GM21737 (cell line): ENCODE results near the gene IGFBP3.
"Not testable (repeated sequence)": the region's sequence is repeated elsewhere in the genome, so short reads cannot be mapped to it uniquely, and the experiment has no call there.

Experiments used
- ATAC-seq: cut with Tn5 transposase; IDR thresholded peaks from one replicate; pipeline ENCODE4 v1.9.1; 2021; ENCODE audit warnings: mild to moderate bottlenecking, moderate library complexity; ENCODE audit not compliant: unreplicated experiment

The IGFBP3 gene

DNA sequence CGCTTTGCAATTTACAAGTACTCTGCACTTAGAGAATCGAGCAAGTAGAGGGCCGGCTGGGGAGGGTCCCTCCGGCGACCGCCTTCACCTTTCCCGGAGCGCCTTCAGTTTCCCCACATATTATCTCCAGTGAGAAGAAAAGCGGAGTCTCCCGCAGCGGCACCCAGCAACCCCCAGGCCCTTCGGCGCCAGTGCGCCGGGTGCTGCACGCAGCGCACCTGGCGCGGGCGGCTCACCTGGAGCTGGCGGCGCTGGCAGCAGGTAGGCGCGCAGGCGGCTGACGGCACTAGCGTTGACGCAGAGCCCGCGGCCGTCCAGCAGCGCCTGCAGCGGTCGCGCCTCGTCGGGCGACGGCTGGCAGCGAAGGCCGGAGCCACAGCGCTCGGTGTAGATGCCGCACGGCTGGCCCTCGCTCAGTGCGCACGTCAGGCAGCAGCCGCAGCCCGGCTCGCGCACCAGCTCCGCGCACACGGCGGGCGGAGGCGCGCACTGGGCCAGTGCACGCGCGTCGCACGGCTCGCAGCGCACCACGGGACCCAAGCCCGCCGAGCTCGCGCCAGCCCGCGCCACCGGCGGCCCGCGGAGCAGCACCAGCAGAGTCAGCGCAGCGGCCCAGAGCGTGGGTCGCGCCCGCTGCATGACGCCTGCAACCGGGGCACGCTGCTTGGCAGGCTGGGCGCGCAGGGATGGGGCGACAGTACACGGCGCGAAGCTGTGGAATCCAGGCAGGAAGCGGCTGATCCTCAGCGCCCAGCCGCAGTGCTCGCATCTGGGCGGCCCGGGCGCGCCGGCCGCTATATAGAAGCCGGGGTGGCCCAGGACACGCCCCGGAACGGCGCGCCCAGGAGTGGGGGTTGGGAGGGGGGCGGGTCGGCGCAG is at the start of gene IGFBP3:
IGFBP3 (minus strand) TSS at position 771 of the 879 bp plus-strand sequence; CDS start at position 639, 132 bp downstream.
- no peak for ATAC-seq

- ATAC-seq = no peak
Observed at GRCh38 chr7:45970454-45970853, 49.4 kb upstream of the IGFBP3 start.

GRCh38 chr7:45969940-45970339 is 48.9 kb upstream of the IGFBP3 start:
- ATAC-seq = no peak

GRCh38 chr7:45968856-45969541 is 47.9 kb upstream of the IGFBP3 start:
- no peak for ATAC-seq

DNA sequence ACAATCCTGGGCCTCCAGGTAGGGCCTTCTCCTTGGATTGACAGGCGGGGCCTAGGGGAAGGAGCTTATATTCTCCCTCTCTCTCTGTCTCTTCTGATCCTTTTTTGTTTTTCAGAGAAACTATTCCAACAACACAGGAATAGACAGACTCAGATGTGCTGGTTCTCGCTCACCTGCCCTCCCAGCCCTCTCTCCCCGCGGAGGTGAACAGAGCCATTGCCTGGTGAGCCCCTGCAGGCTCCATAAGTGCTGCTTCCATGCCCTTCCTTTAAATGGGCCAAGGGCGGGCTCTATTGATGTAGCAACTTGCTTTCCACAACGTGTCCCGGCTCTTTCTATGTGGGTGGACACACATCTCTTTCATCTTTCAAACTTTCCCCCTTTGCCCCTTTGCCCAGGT is 47.2 kb upstream of the IGFBP3 start:
- ATAC-seq = no peak

- no peak for ATAC-seq
Observed at GRCh38 chr7:45967591-45968157, 46.6 kb upstream of the IGFBP3 start.

DNA sequence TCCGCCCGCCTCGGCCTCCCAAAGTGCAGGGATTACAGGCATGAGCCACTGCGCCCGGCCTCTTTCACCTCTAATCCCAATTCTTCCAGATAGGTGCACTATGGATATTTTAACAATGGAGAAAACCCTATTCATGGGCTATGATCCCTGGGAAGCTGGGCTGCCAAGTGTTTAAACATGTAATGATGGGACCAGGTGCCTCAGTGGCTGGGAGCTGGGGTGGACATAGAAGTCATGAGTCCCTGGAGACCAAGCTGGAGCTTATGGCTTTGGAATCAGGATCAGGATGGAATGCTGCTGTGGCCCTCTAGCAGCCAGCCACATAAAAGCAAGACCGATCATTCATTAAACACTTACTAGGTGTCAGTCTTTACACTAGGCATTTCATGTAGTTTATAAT is 41.8 kb upstream of the IGFBP3 start:
- no peak for ATAC-seq

DNA sequence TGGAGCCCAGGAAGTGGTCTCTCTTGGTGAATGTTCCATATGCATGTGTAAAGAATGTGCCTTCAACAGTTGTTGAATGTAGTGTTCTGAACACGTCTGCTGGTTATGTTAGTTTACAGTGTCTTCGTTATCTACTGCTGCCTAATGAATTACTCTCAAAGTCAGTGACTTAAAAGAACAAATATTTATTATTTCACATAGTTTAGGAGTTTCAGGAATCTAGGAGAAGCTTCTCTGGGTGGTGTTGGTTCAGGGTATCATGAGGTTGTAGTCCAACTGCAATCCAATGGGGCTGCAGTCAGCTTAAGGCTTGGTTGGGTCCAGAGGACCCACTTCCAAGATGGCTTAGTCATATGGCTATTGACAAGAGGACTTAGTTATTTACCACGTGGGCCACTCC is 36.6 kb upstream of the IGFBP3 start:
- no peak for ATAC-seq

GRCh38 chr7:45955286-45955685 is 34.2 kb upstream of the IGFBP3 start:
- ATAC-seq = no peak

DNA sequence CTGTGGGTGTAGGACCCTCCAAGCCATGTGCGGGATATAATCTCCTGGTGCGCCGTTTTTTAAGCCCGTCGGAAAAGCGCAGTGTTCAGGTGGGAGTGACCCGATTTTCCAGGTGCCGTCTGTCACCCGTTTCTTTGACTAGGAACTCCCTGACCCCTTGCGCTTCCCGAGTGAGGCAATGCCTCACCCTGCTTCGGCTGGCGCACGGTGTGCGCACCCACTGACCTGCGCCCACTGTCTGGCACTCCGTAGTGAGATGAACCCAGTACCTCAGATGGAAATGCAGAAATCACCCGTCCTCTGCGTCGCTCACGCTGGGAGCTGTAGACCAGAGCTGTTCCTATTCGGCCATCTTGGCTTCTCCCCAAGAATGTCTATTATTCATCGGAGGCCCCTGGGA is 32.0 kb upstream of the IGFBP3 start:
- ATAC-seq = not testable (repeated sequence)

DNA sequence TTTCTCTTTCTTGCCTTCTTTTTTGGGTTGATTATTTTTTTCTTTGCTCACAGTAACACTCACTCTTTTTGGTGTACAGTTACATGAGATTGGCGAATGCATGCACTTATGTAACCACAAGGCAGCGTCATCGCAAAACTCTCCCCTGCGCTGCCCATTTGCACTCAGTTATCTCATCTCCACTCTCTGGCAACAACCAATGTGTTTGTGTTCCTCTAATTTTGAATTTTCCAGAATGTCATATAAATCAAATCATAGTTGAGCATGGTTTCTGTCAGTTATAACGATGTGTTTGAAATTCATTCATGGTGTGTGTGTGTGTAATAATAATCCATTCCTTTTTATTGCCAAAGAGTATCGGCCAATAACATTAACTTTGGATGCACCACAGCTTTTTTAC is 23.0 kb upstream of the IGFBP3 start:
- ATAC-seq = no peak

DNA sequence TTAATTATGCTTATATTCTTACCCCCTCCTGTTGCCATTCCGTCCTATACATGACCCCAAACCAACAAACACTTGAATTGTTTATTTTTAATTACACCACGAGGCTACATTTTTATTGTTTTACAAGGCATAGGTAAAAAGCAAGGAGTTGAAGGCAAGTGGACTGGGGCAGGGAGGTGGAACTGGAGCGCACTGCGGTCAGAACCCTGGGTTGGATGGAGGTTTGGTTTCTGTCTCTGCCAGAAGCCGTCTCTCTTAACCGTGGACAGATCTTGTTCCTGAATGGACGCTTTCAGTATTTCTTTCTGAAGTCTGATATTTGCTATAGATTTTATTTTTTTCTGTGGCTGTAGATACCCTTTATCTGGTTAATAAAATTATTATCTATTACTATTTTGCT is 19.9 kb upstream of the IGFBP3 start:
- no peak for ATAC-seq

DNA sequence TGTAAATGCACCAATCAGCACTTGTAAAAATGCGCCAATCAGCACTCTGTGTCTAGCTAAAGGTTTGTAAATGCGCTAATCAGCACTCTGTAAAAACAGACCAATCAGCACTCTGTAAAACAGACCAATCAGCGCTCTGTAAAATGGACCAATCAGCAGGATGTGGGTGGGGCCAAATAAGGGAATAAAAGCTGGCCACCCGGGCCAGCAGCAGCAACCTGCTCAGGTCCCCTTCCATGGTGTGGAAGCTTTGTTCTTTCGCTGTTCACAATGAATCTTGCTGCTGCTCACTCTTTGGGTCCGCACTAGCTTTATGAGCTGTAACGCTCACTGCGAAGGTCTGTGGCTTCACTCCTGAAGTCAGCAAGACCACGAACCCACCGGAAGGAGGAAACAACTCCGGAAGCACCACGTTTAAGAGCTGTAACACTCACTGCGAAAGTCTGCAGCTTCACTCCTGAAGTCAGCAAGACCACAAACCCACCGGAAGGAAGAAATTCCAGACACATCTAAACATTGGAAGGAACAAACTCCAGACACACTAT is 19.2 kb upstream of the IGFBP3 start:
- not testable (repeated sequence) for ATAC-seq

DNA sequence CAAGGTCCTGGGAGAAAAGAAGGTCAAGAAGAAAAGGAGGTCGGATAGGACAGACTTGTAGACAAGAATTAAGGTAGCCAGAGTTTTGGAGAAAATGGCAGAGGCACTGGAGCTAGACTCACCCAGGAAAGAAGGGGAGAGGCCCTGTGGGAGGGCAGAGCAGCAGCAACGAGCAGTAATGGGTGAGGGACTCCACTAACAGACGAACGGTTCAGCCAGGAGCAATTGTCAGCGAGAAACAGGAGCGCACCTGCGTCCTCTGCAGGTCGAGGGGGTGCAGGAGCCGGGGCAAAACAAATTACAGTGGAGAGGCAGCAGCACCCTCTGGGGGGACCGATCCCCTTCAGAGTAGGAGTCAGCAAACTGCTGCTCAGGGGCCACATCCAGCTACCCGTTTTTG is 18.5 kb upstream of the IGFBP3 start:
- no peak for ATAC-seq

DNA sequence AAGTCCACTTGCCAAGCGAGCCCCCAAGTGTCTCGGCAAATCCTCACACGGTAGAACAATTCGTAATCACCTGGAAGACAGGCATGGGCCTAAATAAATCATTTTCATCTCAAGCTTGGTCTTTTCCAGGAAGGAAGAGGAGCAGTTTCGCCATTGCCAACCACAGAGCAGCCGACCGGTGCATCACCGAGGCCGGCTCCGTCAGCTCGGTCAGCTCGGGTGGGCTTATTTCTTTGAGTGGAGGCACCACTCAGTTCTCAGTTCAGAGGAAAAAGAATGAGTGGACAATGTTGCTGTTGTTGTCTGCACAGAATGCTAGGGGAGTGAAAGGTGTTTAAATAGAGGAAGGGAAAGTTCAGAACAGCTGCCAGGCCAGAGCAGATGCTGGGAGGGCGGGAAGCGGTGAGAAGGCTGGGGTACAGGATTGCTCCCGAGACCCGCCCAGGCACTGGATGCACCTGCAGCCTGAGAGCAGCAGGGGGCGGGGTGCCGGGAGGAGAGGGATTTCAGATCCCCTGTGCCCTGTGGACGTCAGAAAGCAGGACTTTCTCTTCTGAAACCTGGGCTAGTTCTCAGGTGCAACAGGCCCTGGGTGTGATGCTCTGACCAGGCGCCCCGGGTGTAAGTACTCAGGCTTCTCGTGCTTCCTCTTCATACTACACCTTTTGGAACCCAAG is 17.7 kb upstream of the IGFBP3 start:
- no peak for ATAC-seq

DNA sequence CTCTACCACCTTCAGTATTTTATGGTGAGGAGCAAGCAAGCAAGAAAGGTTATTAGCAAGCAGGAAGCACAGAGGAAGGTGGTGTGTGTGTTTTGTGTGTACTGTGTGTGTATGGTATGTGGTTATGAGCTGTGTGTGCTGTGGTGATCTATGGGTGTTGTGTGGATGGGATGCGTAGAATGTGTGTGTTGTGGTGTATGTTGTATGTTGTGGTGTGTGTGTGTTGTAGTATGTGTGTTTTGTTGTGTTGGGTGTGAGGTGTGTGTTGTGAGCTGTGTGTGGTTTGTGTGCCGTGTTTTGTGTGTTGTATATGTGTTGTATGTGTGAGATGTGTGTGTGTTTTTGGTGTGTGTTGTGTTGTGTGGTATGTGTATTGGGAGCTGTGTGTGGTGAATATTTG is 16.8 kb upstream of the IGFBP3 start:
- ATAC-seq = no peak

GRCh38 chr7:45937301-45937700 is 16.2 kb upstream of the IGFBP3 start:
- no peak for ATAC-seq

DNA sequence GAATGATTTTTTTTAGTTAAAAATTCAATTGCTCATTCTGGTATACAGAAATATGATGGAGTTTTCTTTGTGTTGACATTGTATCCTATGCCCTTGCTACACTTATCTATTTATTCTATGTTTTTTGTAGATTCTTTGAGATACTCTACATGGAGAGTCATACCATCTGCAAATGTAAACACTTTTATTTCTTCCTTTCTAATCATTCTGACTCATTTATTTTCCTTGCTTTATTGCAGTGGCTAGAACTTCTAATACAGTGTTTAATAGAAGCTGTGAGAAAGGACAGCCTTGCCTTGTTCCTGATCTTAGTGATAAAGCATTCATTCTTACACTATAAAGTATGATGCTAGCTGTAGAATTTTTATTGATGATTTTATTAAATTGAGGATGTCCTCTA is 9.9 kb upstream of the IGFBP3 start:
- no peak for ATAC-seq

GRCh38 chr7:45927721-45928120 is 6.6 kb upstream of the IGFBP3 start:
- ATAC-seq = no peak

GRCh38 chr7:45924283-45924682 is 3.2 kb upstream of the IGFBP3 start:
- no peak for ATAC-seq

GRCh38 chr7:45923818-45924217 is 2.7 kb upstream of the IGFBP3 start:
- ATAC-seq = no peak
